Epithelial cell of prostate (primary cell): ENCODE data around the gene TSLP.

ENCODE experiments used
- DNase-seq: peaks from one replicate; pipeline ENCODE4 v3.0.0-alpha.2; 2011; ENCODE audit warnings: low read depth, low spot score
- H3K27ac ChIP-seq: fragments of 450-650 bp; 2 replicates; pipeline ENCODE4 v1.5.1; 2017; ENCODE audit warnings: mild to moderate bottlenecking

Gene TSLP

GRCh38 chr5:111092062-111092853 is 20.7 kb downstream of the TSLP start, which contains the start of gene WDR36:
Gene WDR36, plus strand, starts transcription at chr5:111092348. Its CDS starts 109 bp downstream, at chr5:111092457.
- peak within 1 kb of the TSS; percentile 74 for H3K27ac ChIP-seq
- DNase-seq: peak; percentile 65

GRCh38 chr5:111095982-111096381 is 24.5 kb downstream of the TSLP start:
- no peak for DNase-seq
- H3K27ac ChIP-seq: no peak overlapping the region

GRCh38 chr5:111099058-111099778 is 27.7 kb downstream of the TSLP start:
- H3K27ac ChIP-seq: no peak overlapping the region
- no peak for DNase-seq

- H3K27ac ChIP-seq: no peak overlapping the region
- DNase-seq: no peak
Measured at GRCh38 chr5:111106320-111106948, 34.9 kb downstream of the TSLP start.

GRCh38 chr5:111107371-111107770 is 35.9 kb downstream of the TSLP start:
- no peak for DNase-seq
- no peak overlapping the region for H3K27ac ChIP-seq

- no peak overlapping the region for H3K27ac ChIP-seq
- no peak for DNase-seq
Measured at GRCh38 chr5:111111956-111112355, 40.4 kb downstream of the TSLP start.

- no peak overlapping the region for H3K27ac ChIP-seq
- DNase-seq: no peak
Measured at GRCh38 chr5:111113678-111114077, 42.2 kb downstream of the TSLP start.

- H3K27ac ChIP-seq: no peak overlapping the region
- no peak for DNase-seq
Measured at GRCh38 chr5:111115229-111115628, 43.7 kb downstream of the TSLP start.

GRCh38 chr5:111116550-111116949 is 45.0 kb downstream of the TSLP start:
- no peak for DNase-seq
- H3K27ac ChIP-seq: no peak overlapping the region

- no peak overlapping the region for H3K27ac ChIP-seq
- DNase-seq: no peak
Measured at GRCh38 chr5:111117136-111117535, 45.6 kb downstream of the TSLP start.

GRCh38 chr5:111119221-111119620 is 47.7 kb downstream of the TSLP start:
- DNase-seq: no peak

GRCh38 chr5:111119856-111120255 is 48.3 kb downstream of the TSLP start:
- no peak for DNase-seq
- no peak overlapping the region for H3K27ac ChIP-seq

More at GRCh38 chr5:111119221-111119620, 47.7 kb downstream of the TSLP start:
- no peak overlapping the region for H3K27ac ChIP-seq

- DNase-seq: no peak
- H3K27ac ChIP-seq: peak overlapping the region; percentile 29
Measured at GRCh38 chr5:111120911-111121310, 49.4 kb downstream of the TSLP start.

- H3K27ac ChIP-seq: peak overlapping the region; percentile 29
- no peak for DNase-seq
Measured at GRCh38 chr5:111121926-111122325, 50.4 kb downstream of the TSLP start.

- H3K27ac ChIP-seq: no peak overlapping the region
- no peak for DNase-seq
Measured at GRCh38 chr5:111122398-111122797, 50.9 kb downstream of the TSLP start.

- no peak for DNase-seq
Measured at GRCh38 chr5:111124793-111125192, 53.3 kb downstream of the TSLP start.

GRCh38 chr5:111126896-111127295 is 55.4 kb downstream of the TSLP start:
- H3K27ac ChIP-seq: peak overlapping the region; percentile 70
- DNase-seq: no peak

More at GRCh38 chr5:111124793-111125192, 53.3 kb downstream of the TSLP start:
- H3K27ac ChIP-seq: no peak overlapping the region
